GM19455 (cell line): ENCODE data around the gene UNC93A.
A peak's percentile ranks its signal among the peaks of the same experiment; 100 is the strongest.
"Not testable (repeated sequence)": the region's sequence is repeated elsewhere in the genome, so short reads cannot be mapped to it uniquely, and the experiment has no call there.

ENCODE experiments used
- ATAC-seq: cut with Tn5 transposase; IDR thresholded peaks from one replicate; pipeline ENCODE4 v1.9.1; 2021; ENCODE audit not compliant: unreplicated experiment

The UNC93A gene

GRCh38 chr6:167338541-167339117 lies 47.5 kb downstream of the UNC93A start:
- ATAC-seq: no peak

- no peak for ATAC-seq
Measured at GRCh38 chr6:167341038-167341583, 50.0 kb downstream of the UNC93A start.

GRCh38 chr6:167341665-167342655 lies 50.8 kb downstream of the UNC93A start:
- ATAC-seq: no peak

- no peak for ATAC-seq
Measured at GRCh38 chr6:167342879-167343610, 51.9 kb downstream of the UNC93A start.

- ATAC-seq: no peak
Measured at GRCh38 chr6:167345348-167345747, 54.2 kb downstream of the UNC93A start.

- no peak for ATAC-seq
Measured at GRCh38 chr6:167345960-167346359, 54.8 kb downstream of the UNC93A start.

GRCh38 chr6:167347226-167347625 lies 56.1 kb downstream of the UNC93A start:
- ATAC-seq: no peak

GRCh38 chr6:167349631-167350274 lies 58.6 kb downstream of the UNC93A start:
- no peak for ATAC-seq

GRCh38 chr6:167350275-167350696 lies 59.2 kb downstream of the UNC93A start:
- no peak for ATAC-seq

- ATAC-seq: peak; percentile 70
Measured at GRCh38 chr6:167350731-167351655, 59.9 kb downstream of the UNC93A start.

- no peak for ATAC-seq
Measured at GRCh38 chr6:167351656-167352345, 60.7 kb downstream of the UNC93A start.

- ATAC-seq: no peak
Measured at GRCh38 chr6:167356874-167357273, 65.8 kb downstream of the UNC93A start.

- ATAC-seq: not testable (repeated sequence)
Measured at GRCh38 chr6:167358394-167358793, 67.3 kb downstream of the UNC93A start.

GRCh38 chr6:167361170-167361569 lies 70.1 kb downstream of the UNC93A start:
- ATAC-seq: not testable (repeated sequence)
